Smooth muscle cell (in vitro differentiated cells): ENCODE data around the gene ANGPTL2. TPM values are rescaled to one million over a fixed set of nuclear protein-coding genes. Genes with fewer than 3 reads are reported as not detected.

ENCODE experiments used
- DNase-seq: peaks from one replicate; lab custom pipeline; 2025; ENCODE audit not compliant: unreplicated experiment; lab: John Stamatoyannopoulos, UW
- H2AFZ ChIP-seq: fragments of 200-600 bp; sonication (generic); 2 replicates; pipeline ENCODE4 v1.6.0; 2016; ENCODE audit warnings: antibody characterized with exemption, low read depth, mild to moderate bottlenecking
- H3F3A ChIP-seq: fragments of 200-600 bp; sonication (generic); 2 replicates; pipeline ENCODE4 v1.6.0; 2017; ENCODE audit warnings: antibody characterized with exemption, low read depth
- H3K27ac ChIP-seq: fragments of 200-600 bp; sonication (generic); 2 replicates; pipeline ENCODE4 v1.5.1; 2016; ENCODE audit warnings: low read depth, mild to moderate bottlenecking
- H3K27me3 ChIP-seq: fragments of 200-600 bp; sonication (generic); 2 replicates; pipeline ENCODE4 v1.6.1; 2016; ENCODE audit warnings: low read depth, mild to moderate bottlenecking
- H3K36me3 ChIP-seq: fragments of 200-600 bp; sonication (generic); 2 replicates; pipeline ENCODE4 v1.5.1; 2016; ENCODE audit warnings: low read depth
- H3K4me1 ChIP-seq: fragments of 200-600 bp; sonication (generic); 2 replicates; pipeline ENCODE4 v1.5.1; 2016; ENCODE audit warnings: low read depth
- H3K4me2 ChIP-seq: fragments of 200-600 bp; sonication (generic); 2 replicates; pipeline ENCODE4 v1.6.0; 2016; ENCODE audit warnings: mild to moderate bottlenecking
- H3K4me3 ChIP-seq: fragments of 200-600 bp; sonication (generic); 2 replicates; pipeline ENCODE4 v1.5.1; 2016; ENCODE audit warnings: mild to moderate bottlenecking
- H3K79me2 ChIP-seq: fragments of 200-600 bp; sonication (generic); 2 replicates; pipeline ENCODE4 v1.6.0; 2016; ENCODE audit warnings: low read depth, mild to moderate bottlenecking
- H3K9ac ChIP-seq: fragments of 200-600 bp; sonication (generic); 2 replicates; pipeline ENCODE4 v1.6.0; 2016; ENCODE audit warnings: low read depth
- H3K9me3 ChIP-seq: fragments of 200-600 bp; sonication (generic); replicated peaks from 2 replicates; pipeline ENCODE4 v1.5.1; 2016; ENCODE audit warnings: low read depth
- H4K20me1 ChIP-seq: fragments of 200-600 bp; sonication (generic); 2 replicates; pipeline ENCODE4 v1.6.0; 2016; ENCODE audit warnings: low read depth
- WGBS: methylation state at CpG from one replicate; pipeline ENCODE4 v1.1.7; 2016; ENCODE audit warnings: low lambda C conversion rate; 5-methylcytosine and 5-hydroxymethylcytosine counted together
- polyA plus RNA-seq: library from polyadenylated mRNA; unstranded; fragments of >200 nt; fragmentation: Nextera tagmentation; extraction: Ambion mirVana; gene quantifications from 2 replicates; pipeline ENCODE4 v1.2.1, GENCODE V29; 2016
- total RNA-seq: library from RNA; depleted of rRNA; stranded (reverse); fragments of >200 nt; gene quantifications from 2 replicates; pipeline ENCODE4 v1.2.3, GENCODE V29; 2014
- TF ChIP-seq, protein P1 (sequence below): fragments of 200-600 bp; sonication (generic); IDR thresholded peaks from 2 replicates; pipeline ENCODE4 v1.5.1; 2017; ENCODE audit warnings: borderline replicate concordance, mild to moderate bottlenecking, antibody characterized with exemption; ENCODE audit not compliant: insufficient read depth, poor library complexity, severe bottlenecking

Gene ANGPTL2
- total and polyA plus RNA-seq, 2 experiments from 2014 or later: 16.1 to 18.7 TPM

DNA sequence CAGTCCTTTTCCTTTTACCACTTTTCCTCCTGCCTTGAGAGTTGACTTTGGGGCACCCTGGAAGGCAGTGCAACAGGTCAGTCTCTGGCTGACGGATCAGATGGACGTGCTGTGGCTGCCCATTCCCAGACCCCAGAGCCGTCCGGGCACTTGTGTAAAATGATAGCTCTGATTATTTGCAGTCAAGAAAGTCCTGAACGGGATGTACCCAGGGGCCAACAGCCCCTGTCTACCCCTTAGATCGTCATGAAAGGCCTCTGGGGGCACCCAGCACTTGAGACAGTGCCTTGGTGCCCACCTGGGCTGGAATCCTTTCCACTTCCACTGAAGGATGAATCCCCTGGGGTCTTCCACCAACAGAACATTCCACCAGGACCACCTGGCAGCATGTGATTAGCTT, 17.7 kb upstream of the ANGPTL2 start:
- no peaks in the 10 kb centered on the region for H3K27me3 ChIP-seq
- no peak overlapping the region for H2AFZ ChIP-seq
- no peaks in the 10 kb centered on the region for H3F3A ChIP-seq
- no peak overlapping the region for H3K4me3 ChIP-seq
- H3K27ac ChIP-seq: no peak overlapping the region
- H4K20me1 ChIP-seq: no peaks in the 10 kb centered on the region
- no peak overlapping the region for H3K4me2 ChIP-seq
- WGBS: 93% methylated on average over 6 of the region's 6 CpGs
- H3K9ac ChIP-seq: no peak overlapping the region
- no peak for DNase-seq
- no peaks in the 10 kb centered on the region for H3K36me3 ChIP-seq
- H3K79me2 ChIP-seq: no peaks in the 10 kb centered on the region
- no peaks in the 10 kb centered on the region for H3K9me3 ChIP-seq
- TF ChIP-seq, protein P1, sequence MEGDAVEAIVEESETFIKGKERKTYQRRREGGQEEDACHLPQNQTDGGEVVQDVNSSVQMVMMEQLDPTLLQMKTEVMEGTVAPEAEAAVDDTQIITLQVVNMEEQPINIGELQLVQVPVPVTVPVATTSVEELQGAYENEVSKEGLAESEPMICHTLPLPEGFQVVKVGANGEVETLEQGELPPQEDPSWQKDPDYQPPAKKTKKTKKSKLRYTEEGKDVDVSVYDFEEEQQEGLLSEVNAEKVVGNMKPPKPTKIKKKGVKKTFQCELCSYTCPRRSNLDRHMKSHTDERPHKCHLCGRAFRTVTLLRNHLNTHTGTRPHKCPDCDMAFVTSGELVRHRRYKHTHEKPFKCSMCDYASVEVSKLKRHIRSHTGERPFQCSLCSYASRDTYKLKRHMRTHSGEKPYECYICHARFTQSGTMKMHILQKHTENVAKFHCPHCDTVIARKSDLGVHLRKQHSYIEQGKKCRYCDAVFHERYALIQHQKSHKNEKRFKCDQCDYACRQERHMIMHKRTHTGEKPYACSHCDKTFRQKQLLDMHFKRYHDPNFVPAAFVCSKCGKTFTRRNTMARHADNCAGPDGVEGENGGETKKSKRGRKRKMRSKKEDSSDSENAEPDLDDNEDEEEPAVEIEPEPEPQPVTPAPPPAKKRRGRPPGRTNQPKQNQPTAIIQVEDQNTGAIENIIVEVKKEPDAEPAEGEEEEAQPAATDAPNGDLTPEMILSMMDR: no peak
- peaks cover 7% of the 10 kb centered on the region for H3K4me1 ChIP-seq

DNA sequence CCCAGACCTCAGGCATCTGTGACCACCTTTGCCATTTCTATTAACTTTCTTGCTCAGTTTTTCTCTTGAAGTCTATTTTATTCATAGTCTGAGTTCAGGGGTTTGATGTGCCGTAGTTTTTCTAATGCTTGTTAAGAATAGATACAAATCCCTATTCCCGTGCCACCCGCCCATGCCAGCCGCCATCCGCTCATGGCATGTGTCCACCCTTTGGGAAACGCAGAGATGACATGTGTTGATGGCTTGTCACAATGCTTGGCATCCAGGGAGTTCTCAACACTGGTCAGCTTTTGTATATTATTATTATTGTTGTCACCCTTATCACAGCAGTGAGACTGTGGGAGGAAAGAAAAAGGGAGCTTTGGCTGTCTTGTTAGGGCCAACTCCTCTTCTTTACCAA, 17.3 kb upstream of the ANGPTL2 start:
- Histone ChIP-seq H3K27ac (no peak overlapping the region), H3K36me3 (no peaks in the 10 kb centered on the region), H3K79me2 (no peaks in the 10 kb centered on the region), H2AFZ (no peak overlapping the region), H3K4me1 (peaks cover 7% of the 10 kb centered on the region), H4K20me1 (no peaks in the 10 kb centered on the region), H3K9me3 (no peaks in the 10 kb centered on the region), H3K4me3 (no peak overlapping the region), H3F3A (peaks cover 2% of the 10 kb centered on the region), H3K9ac (no peak overlapping the region), H3K4me2 (no peak overlapping the region), H3K27me3 (no peaks in the 10 kb centered on the region)
- DNase-seq: no peak
- TF ChIP-seq, protein P1: no peak
- WGBS: 97% methylated on average over 6 of the region's 6 CpGs

DNA sequence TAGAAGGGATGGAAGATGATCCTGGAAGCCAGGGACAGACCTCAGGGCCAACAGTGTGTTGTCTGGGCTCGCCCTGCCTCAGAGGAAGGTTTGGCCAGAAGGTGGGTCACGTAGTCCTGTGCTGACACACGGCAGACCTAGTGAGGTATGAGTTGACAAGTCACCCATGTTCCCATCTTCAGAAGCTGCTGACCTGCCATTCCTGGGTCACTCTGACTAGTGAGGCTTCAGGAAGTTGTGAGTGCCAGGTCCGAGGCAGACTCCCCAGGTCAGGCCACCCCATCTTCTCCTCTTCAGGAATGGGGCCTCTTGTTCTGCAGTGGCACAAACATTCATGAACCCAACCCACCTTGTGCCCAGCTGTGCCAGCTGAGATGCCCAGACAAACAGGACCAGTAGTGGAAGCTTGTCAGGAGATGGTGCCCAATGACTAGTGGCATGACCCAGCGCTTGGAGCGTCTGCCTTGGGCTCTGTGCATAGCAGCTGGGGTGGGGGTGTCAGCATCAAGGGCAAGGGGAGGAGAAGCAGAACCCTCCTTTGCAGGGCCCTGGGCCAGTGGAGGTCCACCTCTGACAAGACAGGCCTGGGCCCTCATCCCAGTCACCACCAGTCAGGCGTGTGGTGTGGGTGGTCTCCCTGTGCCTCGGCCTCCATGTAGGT, 16.8 kb upstream of the ANGPTL2 start:
- Histone ChIP-seq H3K79me2 (no peaks in the 10 kb centered on the region), H2AFZ (no peak overlapping the region), H3K36me3 (no peaks in the 10 kb centered on the region), H3F3A (peaks cover 8% of the 10 kb centered on the region), H4K20me1 (no peaks in the 10 kb centered on the region), H3K9ac (no peak overlapping the region), H3K4me3 (no peak overlapping the region), H3K4me2 (no peak overlapping the region), H3K27ac (no peak overlapping the region), H3K4me1 (peaks cover 10% of the 10 kb centered on the region), H3K9me3 (no peaks in the 10 kb centered on the region), H3K27me3 (no peaks in the 10 kb centered on the region)
- 94% methylated on average over 8 of the region's 8 CpGs for WGBS
- TF ChIP-seq, protein P1: no peak
- no peak for DNase-seq

DNA sequence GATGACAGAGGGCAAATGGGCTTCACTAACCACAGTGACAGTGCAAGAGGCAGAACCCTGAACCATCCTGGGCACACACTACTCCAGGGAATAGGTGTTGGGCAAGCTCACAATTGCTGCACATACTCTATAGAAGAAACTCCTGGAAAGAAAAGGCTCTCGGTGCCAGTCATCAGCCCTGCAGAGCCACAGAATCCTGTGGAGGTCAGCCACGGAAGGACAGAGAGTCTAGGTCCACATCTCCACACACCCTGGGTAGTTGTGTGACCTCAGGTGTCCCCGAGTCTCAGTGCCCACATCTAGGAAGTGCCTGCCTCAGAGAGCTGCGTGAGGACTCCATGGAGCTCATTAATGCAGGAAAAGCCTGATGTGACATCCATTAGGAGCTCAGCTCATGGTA, 16.0 kb upstream of the ANGPTL2 start:
- H3K27me3 ChIP-seq: no peaks in the 10 kb centered on the region
- TF ChIP-seq, protein P1: no peak
- WGBS: 91% methylated on average over 4 of the region's 4 CpGs

More for the DNA sequence above, 16.0 kb upstream of the ANGPTL2 start:
- Histone ChIP-seq H3K4me3 (no peak overlapping the region), H3F3A (peaks cover 11% of the 10 kb centered on the region), H3K9me3 (no peaks in the 10 kb centered on the region), H3K27ac (no peak overlapping the region), H3K79me2 (no peaks in the 10 kb centered on the region), H3K36me3 (no peaks in the 10 kb centered on the region), H3K9ac (no peak overlapping the region), H3K4me1 (peaks cover 16% of the 10 kb centered on the region), H4K20me1 (no peaks in the 10 kb centered on the region), H3K4me2 (no peak overlapping the region), H2AFZ (no peak overlapping the region)
- no peak for DNase-seq
